Choroid plexus epithelial cell (primary cell): ENCODE data around the gene TBCC.
"Not testable (repeated sequence)": the region's sequence is repeated elsewhere in the genome, so short reads cannot be mapped to it uniquely, and the experiment has no call there.

Experiments
- DNase-seq: peaks from one replicate; pipeline ENCODE4 v3.0.0-alpha.2; 2010; ENCODE audit warnings: low read depth
- H3K4me3 ChIP-seq: 2 replicates; pipeline ENCODE4 v1.5.1; 2011; ENCODE audit warnings: low read depth, mild to moderate bottlenecking, control low read depth, low read length, moderate library complexity
- CTCF ChIP-seq: conservative IDR thresholded peaks from 2 replicates; pipeline ENCODE4 v1.5.1; 2011; ENCODE audit warnings: low read depth, mild to moderate bottlenecking, control low read depth, inconsistent platforms, low read length, moderate library complexity

The TBCC gene

DNA sequence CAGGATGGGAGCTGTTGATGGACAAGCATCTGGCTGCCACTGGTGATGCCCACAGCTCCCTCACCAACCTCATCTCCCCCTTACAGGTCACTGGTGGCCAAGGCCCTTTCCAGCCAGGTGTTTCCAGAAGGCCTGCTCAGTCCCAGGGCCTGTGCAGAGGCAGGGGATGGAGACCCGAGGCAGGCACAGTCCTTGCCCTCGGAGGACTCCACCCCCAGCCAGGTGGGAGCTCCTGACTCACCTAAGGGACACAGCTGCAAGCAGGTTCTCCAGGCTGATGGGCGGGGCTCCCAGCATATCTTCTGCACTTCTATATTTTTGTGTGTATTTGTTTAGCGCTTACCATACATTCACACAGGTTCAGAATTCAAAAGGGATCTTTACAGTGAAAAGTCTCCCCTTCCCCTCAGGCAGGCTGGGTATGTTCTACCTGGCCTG is 40.9 kb downstream of the TBCC start:
- no peak overlapping the region for H3K4me3 ChIP-seq
- DNase-seq = no peak
- no peak for TF ChIP-seq CTCF

GRCh38 chr6:42704251-42704936 is 41.5 kb downstream of the TBCC start:
- H3K4me3 ChIP-seq = peak overlapping the region; percentile 61
- DNase-seq = peak; percentile 62

GRCh38 chr6:42702786-42703185 is 43.1 kb downstream of the TBCC start:
- DNase-seq, H3K4me3 ChIP-seq: not testable (repeated sequence)

More at GRCh38 chr6:42704251-42704936, 41.5 kb downstream of the TBCC start:
- no peak for TF ChIP-seq CTCF

- peak; percentile 52 for DNase-seq
- no peak for TF ChIP-seq CTCF
- no peak overlapping the region for H3K4me3 ChIP-seq
Measured at GRCh38 chr6:42702200-42702599, 43.7 kb downstream of the TBCC start.

- DNase-seq = no peak
- no peak overlapping the region for H3K4me3 ChIP-seq
- TF ChIP-seq CTCF = no peak
Measured at GRCh38 chr6:42698217-42698616, 47.7 kb downstream of the TBCC start.

GRCh38 chr6:42697268-42697655 is 48.6 kb downstream of the TBCC start:
- H3K4me3 ChIP-seq = no peak overlapping the region
- no peak for DNase-seq
- no peak for TF ChIP-seq CTCF

DNA sequence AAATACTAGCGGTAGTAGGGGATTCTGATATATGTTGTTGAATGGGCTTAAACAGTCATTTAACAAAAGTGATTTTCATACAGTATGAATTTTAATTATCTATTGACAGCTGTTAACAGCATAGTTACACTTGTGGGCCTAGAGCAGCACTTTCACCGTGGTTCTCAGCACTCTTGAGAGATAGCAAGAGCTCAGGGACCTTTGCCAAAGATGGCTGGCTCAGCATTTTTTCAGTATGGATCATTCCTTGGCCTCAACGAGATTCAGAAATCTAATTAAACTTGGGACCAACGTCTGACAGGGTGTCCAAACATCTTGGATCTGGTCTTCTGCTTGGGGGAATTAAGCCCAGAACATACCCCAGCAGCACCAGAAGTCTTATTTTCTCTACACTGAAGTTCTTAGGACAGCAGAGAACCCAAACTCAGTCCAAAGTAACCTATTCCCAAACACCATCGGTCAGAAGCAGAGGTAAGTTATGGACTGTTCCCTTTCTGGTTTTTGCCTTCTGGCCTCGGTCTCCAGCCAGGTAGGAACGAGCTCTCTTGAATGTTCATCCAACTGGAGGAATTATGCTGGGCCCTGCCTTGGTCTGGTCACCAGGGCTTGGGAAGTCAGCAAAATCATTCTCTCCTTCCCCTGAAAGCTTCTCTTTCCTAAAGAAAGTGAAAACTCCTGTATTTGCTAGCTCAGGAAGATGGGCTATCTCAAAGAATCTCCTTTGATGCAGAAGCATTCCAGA is 49.2 kb downstream of the TBCC start:
- DNase-seq = peak; percentile 60
- no peak for TF ChIP-seq CTCF
- no peak overlapping the region for H3K4me3 ChIP-seq
